Middle frontal gyrus (tissue), 1 donor: ENCODE results near the gene TMCO4.
"Not testable (repeated sequence)": the region's sequence is repeated elsewhere in the genome, so short reads cannot be mapped to it uniquely, and the experiment has no call there.

Experiments
- DNase-seq: peaks from one replicate; pipeline ENCODE4 v3.0.0-alpha.2; 2015; ENCODE audit warnings: low spot score; ENCODE audit errors: extremely low spot score

The TMCO4 gene

DNA sequence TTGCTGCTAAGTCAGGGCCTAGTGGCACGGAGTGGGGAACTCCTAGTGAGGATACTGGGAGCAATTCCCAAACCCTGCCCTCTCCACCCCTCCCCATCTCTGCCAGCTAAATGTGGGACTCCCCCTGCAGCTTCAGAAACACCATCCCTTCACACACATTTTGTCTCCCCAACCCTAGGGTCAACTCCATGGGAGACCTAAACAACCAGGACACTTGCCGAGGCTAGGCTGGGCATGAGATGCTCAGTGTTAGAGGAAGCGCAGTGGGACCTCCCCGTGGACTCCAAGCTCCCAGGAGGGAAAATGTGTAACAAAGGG lies 13.9 kb upstream of the TMCO4 start:
- no peak for DNase-seq

DNA sequence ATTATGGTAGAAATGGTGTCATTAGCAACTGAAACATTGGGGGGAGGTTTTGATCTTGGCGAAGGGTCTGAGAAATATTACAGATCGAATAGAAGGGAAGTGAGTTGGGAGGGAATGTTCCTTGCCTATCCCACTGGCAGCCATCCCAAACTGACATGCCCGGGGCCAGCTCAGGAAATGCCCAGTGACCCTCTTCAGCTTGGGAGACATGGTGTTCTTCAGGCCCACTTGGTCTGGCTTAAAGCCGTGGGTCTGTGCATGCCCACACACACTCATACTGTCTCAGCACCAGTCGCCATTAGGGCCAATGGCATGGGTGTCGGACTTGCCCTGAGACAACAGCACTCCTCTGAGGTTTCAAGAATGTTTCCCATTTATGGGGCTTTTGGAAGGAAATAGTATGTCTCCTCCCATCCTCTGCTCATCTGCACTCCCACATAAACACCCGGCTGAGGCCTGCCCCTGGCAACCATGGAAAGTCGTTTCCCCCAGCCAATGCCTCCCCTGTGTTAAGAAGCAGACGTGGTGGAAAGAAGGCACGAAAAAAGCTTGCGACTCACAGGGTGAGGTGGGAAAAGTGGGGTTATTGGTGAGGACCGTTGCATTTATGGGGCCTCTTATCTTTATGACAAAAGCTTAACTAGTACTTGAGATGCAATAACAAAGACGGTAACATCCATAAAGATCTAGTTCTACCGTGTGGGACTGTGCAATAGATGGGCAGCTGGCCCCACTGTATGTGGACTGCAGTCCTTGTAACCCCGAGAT lies 13.3 kb upstream of the TMCO4 start:
- no peak for DNase-seq

DNA sequence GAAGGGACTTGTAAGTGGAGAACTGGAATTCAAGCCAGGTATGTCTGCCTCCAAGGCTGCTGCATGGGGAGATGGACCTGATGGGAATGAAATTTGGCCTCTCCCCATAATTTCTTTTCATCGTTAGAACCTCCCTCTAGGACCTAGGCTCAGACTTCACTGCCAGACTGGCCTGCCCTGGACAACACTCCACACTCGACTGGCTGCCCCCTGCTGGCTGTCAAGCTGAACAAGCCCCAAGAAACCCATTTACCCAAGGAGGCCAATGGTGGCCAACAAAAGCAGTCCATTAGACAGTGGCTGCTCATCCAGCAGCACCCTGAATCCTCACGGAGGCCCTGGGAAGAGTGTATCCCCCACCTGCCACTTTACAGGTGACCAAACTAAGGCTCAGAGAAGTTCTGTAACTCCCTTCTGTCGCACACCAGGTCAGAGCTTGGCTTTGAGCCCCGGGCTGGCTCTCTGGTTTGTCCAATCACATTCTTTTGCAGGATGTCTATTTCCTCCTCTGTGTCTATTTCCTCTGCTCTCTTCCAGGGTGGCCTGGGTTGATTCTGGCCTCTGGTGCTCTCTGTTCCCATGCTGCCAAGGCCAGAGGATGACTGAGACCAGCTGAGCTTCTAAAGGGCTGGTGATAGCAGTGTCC lies 11.6 kb upstream of the TMCO4 start:
- DNase-seq = no peak

DNA sequence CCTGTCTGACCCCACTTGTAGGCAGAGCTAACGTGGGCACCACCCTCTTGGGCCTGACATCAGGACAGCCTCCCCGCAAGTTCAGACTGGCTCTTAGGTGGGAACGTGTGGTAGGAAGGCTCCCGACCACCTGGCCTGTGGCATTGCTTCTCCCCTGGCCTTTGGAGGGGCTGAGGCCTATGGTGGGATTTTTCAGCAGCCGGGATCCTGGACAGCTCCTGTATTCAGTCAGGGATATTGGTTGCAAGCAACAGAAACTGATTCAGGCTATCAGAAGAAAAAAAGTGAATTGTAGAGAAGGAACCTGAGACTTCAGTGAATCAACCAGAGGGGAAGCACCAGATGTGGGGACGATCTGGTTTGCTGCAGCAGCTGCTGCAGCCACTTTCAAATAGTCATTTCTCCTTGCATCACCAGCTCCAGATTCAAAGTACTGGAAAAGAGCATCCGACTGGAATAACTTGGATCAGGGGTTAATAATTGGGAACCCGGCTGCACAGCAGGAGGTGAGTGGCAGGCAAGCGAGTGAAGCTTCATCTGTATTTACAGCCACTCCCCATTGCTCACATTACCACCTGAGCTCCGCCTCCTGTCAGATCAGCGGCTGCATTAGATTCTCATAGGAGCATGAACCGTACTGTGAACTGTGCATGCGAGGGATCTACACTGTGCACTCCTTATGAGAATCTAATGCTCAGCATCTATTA lies 9.5 kb upstream of the TMCO4 start:
- DNase-seq = no peak

DNA sequence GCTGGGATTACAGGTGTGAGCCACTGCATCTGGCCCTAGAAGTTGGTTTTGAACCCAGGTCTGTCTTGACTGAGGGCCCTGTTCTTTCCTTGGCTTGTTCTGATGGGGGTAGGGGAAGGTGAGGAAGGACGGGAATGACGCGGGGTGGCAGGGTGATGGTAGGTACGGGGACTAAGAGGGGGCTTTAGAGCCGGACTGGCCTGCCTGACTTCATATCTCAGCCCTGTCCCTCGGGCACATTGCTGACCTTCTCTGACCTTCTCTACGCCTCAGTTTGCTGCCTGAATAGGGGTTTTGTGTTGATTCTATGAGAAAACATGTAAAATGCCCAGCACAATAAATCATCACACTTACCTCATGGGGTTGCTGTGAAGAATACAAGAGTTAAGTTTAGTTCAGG lies 8.6 kb upstream of the TMCO4 start:
- no peak for DNase-seq

DNA sequence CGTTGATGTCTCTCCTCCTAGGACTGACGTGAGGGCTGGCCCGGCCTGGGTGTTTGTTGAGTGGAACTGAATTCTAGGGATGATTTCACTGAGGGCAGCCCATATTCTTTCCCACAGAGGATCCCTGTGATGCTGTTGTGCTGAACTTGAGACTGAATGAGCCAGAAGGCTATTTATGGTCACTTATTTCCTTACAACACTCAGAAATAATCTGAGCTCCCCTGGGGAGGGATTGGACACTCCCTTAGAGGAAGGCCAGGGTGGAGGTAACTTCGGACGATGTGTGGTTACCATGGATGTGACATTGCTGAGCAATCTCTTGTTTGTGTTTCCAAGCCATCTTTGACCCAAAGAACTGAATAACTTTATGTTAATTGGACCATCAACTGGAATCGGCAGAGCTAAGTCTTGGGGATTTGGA lies 5.1 kb upstream of the TMCO4 start:
- DNase-seq = no peak

DNA sequence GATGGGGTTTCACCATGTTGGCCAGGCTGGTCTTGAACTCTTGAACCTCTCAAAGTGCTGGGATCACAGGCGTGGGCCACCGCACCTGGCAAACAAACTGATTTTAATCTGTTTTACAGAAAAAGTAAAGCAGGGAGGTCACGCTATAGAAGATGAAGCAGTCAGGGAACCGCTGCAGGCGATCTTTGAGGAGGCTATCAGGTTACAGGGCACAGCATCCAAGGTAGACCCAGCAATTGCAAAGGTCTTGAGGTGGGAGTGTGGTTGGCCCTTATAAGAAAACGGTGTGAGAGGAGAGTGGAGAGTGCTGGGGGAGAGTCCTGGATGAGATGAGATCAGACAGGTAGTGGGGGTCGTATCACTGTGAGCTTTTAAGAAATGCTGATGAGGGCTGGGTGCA lies 2.6 kb upstream of the TMCO4 start:
- DNase-seq = no peak

DNA sequence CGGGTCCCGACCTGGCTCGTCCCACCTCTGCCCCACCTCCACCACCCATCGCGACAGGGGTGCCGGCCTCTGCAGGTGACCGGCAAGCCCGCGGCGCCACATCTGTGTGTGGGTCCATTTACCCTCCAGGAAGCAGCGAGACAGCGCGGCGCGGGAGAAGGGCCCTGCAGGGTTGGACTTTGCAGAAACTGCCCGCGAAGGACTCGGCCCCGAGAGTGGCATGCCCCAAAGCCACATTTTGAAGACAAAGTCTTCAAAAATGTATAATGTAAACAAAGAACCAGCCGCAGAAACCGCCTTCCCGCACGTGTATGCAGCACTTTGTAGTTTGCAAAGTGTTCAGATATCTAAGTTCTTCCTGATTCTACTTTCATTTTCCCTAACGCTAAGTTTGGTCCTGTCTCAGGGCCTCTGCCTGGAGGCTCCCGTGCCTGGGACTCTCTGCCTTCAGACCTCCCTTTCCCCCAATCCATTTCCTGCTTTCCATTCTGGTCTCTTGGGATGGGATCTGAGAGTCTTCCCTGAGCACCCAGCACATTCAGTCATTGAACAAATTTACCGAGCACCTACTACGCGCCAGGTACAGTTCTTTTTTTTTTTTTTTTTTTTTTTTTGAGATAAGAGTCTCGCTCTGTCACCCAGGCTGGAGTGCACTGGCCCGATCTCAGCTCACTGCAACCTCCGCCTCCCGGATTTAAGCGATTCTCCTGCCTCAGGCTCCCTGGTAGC lies 524 bp upstream of the TMCO4 start:
- no peak for DNase-seq

DNA sequence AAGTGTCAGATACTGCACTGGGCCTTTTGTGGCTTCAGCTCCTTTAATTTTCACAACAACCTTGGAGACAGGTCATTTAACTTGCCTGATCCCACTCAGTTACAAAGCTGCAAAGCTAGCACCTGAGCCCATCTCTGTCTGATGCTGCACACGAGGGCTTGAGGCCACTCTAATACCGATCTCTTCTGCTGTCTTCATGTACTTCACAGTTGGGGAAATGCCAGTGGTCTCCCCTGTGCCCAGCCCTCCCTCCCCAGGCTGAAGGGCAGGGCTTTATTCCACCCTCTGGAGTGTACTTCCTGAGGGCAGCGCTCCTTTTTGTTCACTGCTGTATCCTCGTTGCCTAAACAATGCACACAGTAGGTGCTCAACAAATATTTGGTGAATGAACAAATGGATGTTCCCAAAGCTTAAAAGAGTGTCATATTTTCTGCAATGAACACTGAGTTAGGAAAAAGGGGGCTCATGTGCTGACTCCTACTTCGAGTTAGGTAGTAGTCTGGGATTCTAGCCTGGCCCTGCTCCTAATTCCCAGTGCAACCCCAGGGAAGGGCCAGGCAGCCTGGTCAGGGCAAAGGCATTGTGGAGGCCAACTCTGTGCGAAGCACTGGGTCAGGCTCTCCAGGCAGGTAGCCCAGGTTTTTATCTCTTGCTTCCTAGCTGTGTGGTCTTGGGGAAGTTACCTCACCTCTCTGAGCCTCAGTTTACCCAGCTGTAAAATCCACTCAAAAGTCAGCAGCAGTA lies 1.1 kb downstream of the TMCO4 start:
- no peak for DNase-seq

DNA sequence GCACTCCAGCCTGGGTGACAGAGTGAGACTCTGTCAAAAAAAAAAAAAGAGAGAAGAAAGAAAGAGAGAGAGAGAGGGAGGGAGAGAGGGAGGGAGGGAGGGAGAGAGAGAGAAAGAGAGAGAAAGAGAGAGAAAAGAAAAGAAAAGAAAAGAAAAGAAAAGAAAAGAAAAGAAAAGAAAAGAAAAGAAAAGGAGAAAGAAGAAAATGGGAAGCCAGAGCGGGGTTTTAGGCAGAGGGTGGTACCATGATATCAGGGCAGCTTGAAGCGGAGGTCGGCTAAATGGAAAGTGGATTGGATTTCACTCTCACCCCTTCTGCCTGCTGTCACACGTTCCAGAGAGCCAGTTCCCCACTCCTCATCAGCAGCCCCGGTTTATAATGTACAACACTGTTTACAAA lies 1.9 kb downstream of the TMCO4 start:
- no peak for DNase-seq

DNA sequence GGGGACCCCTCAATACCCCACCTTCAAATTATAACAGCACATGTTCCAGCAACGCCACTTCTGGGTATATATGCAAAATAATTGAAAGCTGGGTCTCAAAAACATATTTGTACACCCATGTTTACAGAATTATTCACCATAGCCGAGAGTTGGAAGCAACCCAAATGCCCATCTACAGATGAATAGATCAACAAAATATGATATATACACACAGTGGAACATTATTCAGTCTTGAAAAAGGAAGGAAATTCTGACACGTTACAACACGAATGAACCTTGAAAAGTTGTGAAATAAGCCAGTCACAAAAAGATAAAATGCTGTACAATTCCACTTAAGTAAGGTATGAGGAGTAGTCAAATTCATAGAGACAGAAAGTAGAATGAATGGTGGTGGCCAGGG lies 5.1 kb downstream of the TMCO4 start:
- no peak for DNase-seq

DNA sequence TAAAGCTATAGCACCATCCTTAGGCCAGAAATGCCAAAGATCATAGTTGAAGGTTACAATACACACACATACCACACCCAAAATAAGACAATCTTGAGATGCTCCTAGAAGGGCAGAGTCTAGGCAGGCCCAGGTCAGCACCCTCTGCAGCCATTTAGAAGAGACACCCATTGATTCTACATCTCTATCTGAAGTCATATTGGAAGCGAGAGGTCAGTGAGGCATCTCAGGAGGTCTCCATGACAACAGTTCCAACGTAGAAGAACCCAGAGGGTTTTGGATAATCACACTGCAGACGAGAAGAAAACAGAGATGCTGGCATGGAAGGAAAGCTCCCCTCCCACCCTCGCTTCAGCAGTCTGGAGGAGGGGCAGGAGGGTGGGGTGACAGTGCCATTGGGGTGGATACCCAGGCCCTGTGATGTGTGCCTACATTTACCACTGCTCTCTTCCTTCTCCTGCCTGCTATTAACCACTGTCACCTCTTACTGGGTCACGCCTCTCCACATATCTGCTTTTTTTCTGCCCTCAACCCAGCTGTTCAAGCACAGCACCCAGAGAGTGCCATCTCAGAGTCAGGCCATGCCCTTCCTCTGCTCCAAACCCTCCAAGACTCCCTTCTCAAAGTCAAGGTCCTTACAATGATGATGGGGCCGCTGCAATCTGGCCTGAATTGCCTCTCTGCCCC lies 6.2 kb downstream of the TMCO4 start:
- no peak for DNase-seq

DNA sequence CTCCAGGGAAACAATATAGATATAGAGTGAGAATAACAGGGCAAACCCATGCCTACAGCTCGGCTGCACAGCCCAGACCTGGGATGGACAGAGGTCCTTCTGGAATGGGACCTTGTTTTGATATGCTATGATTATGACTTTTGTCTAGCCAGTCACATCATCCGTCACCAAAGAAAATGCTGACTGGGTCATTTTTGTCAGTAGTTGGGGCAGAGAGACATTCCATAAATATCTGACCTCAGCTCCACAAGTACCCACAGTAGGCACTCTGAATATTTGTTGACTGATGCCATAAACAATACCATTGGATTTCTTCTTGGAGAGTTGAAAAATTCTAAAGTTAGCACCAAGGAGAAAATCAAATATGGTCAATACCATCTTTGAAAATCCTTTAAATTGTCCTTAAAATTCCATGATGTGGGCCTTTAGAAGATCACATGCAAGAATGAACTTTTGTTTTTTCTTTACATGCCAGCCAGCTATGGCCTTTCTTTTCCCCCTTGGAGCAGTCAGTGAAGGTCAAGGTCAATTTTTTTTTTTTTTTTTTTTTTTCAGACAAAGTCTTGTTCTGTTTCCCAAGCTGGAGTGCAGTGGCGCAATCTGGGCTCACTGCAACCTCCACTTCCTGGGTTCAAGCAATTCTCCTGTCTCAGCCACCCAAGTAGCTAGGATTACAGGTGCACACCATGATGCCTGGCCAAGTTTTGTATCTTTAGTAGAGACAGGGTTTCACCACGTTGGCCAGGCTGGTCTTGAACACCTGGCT lies 7.3 kb downstream of the TMCO4 start:
- DNase-seq = no peak

DNA sequence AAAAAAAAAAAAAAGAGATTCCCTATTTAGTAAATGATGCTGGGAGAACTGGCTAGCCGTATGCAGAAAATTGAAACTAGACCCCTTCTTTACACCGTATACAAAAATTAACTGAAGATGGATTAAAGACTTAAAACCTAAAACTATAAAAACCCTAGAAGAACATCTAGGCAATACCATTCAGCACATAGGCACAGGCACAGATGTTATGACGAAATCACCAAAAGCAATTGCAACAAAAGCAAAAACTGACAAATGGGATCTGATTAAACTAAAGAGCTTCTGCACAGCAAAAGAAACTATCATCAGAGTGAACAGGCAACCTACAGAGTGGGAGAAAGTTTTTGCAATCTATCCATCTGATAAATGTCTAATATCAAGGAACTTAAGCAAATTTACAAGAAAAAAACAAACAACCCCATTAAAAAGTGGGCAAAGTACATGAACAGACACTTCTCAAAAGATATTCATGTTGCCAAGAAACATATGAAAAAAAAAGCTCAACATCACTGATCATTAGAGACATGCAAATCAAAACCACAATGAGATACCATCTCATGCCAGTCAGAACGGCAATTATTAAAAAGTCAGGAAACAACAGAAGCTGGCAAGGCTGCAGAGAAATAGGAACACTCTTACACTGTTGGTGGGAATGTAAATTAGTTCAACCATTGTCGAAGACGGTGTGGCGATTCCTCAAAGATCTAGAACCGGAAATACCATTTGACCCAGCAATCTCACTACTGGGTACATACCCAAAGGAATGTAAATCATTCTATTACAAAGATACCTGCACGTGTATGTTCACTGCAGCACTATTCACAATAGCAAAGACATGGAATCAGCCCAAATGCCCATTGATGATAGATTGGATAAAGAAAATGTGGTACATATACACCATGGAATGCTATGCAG lies 9.4 kb downstream of the TMCO4 start:
- DNase-seq = not testable (repeated sequence)

DNA sequence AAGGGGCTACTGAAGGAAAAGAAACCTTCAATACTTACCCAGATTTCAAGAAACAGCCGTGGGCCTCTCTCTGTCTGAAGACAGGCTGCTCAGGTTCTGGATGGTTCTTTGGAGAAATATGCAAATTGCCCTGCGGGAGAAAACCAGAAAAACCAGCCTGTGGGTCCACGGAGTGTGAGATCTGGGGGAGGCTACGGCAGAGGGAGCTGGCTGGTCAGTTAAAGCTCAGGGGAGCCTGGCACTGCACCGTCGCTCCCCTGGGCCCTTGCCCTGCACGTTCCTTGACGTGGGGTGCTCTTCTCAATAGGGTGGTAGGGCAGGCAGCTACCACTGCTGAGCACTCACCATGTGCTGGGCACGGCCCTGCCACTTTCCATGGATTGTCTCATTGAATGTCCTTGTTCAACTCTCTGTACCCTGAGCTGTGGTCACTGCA lies 12.7 kb downstream of the TMCO4 start:
- DNase-seq = no peak

DNA sequence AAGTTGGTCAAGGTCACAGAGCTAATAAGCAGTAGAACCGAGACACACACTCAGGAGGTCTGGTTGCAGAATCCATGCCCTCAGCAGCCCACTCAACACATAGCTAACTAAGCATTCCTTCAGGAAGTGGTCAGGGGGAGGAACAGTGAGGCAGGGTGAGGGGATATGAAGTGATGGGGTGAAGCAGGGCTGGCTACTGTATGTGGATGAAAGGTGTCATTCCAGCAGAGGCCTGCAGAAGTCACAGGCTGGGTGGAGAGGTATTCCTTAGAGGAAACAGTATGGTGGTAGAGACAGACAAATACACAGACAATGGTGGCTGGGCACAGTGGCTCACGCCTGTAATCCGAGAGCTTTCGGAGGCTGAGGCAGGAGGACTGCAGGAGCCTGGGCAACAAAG lies 14.1 kb downstream of the TMCO4 start:
- DNase-seq = no peak

DNA sequence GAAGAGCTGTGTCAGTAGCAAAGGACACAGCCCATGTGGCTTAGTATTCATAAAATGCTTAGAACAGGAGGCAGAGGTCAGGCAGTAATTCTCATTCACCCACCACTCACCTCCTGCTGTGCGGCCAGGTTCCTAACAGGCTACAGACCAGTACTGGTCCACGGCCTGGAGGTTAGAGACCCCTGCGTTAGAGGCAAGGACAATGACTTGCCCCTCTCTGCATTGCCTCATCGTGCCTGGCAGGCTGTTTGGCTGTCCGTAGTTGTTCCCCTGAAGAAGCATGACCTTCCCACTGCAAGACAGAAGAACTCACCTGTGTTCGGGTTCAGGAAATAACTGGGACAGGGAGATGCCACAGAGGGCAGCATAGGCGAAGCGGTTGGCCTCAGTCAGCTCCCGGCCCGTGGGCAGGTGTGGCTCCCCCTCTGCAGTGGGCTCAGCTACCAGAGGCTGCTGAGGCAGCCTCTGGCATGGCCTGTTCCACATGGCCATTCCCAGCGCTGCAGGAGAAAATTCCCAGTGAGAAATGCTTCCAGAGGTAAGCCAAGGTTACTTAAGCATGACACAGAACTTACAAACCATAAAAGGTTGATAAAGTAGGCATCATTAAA lies 19.3 kb downstream of the TMCO4 start:
- DNase-seq = no peak

DNA sequence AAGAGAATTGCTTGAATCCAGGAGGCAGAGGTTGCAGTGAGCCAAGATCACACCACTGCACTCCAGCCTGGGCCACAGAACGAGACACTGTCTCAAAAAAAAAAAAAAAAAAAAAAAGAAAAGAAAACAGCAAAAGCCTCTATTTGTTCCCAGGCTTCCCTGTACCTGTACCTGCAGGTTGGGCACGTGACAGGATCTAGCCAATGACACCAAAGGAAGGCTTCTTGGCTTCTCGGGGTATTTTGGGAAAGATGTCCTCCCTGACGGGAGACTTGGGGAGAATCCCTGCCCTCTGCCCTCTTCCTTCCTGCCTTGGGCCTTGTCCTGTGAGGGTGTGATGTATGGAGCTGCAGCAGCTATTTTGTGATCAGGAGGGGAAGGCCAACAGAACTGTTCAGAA lies 22.8 kb downstream of the TMCO4 start:
- DNase-seq = no peak
